ENCODE results near the gene GAGE12J. TPM values are rescaled to one million over a fixed set of nuclear protein-coding genes. Genes with fewer than 3 reads are reported as not detected.
"Not testable (repeated sequence)": the region's sequence is repeated elsewhere in the genome, so short reads cannot be mapped to it uniquely, and the experiment has no call there.

GAGE12J gene
- total RNA-seq, 2 experiments from 2014 or later: not detected

DNA sequence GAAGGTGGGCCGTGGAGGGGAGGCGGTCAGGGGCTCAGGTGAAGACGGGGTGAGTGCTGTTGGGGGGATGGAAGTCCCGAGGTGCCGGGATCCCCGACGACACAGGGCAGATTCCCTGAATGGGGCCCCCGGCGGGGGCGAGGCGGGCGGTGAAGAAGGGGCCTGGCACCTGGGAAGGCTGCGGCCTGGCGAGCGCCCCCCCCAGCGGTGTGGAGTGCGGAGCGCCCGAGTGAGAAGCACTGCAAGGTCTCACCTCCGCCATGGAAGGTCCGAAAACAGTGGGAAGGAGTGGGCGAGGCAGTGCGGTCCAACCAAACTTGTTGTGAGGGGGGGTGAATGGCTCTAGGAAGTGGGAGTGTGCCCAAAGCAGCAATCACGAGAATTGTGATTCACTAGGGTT lies 19.6 kb downstream of the GAGE12J start:
- H3K9me2 ChIP-seq (ENCODE audit: insufficient read depth, low read length); H3K27ac ChIP-seq (ENCODE audit: low read depth, low read length, poor library complexity, severe bottlenecking); H3K9me3 ChIP-seq (ENCODE audit: low read length); BruUV-seq (replicated peaks); H3K4me2 ChIP-seq (ENCODE audit: low read length); intact Hi-C loops (cut with micrococcal nuclease; ENCODE audit: unreplicated experiment); H3K4me1 ChIP-seq (ENCODE audit: insufficient read depth, low read length, poor library complexity, severe bottlenecking); H3K79me2 ChIP-seq (ENCODE audit: insufficient read depth, low read depth, low read length); DNase-seq (ENCODE audit: low spot score); H4K20me1 ChIP-seq (ENCODE audit: insufficient read depth, low read length); H3K4me3 ChIP-seq (ENCODE audit: low read depth, low read length, poor library complexity, severe bottlenecking); POLR2A ChIA-PET; CTCF ChIA-PET (ENCODE audit: unreplicated experiment); H3K36me3 ChIP-seq (ENCODE audit: insufficient read depth, low read length); H2AFZ ChIP-seq (ENCODE audit: low read length): not testable (repeated sequence)

DNA sequence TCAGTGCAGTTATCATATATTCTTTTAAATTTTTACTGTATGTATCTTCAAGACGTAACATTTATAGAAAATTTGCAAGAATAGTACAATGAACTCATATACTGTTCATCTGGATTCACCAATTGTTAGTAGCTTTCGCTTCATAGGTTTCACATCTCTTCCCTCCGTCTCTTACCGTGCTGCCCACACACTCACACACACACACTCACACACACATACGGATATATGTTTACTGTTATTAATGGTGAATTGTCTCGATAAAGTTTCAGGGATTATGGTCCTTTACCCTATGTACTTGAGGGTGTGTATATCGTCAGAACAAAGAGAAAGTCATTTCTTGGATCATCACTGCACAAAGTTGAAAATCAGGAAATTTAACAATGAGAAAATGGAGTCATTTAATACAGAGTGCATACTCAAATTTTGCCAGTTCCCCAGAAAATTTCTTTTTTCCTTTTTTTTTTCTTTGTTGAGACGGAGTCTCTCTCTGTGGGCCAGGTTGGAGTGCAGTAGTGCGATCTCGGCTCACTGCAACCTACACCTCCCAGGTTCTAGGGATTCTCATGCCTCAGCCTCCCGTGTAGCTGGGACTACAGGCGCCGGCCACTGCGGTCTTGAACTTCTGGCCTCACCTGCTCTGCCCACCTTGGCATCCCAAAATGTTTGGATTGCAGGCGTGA lies 22.8 kb downstream of the GAGE12J start:
- H3K27ac ChIP-seq (ENCODE audit: low read depth, low read length, poor library complexity, severe bottlenecking); H3K4me2 ChIP-seq (ENCODE audit: low read length); H3K36me3 ChIP-seq (ENCODE audit: insufficient read depth, low read length); H3K4me3 ChIP-seq (ENCODE audit: low read depth, low read length, poor library complexity, severe bottlenecking); H2AFZ ChIP-seq (ENCODE audit: low read length); H3K79me2 ChIP-seq (ENCODE audit: insufficient read depth, low read depth, low read length); intact Hi-C loops (cut with micrococcal nuclease; ENCODE audit: unreplicated experiment); DNase-seq (ENCODE audit: low spot score); H3K9me3 ChIP-seq (ENCODE audit: low read length); CTCF ChIA-PET (ENCODE audit: unreplicated experiment); H3K9me2 ChIP-seq (ENCODE audit: insufficient read depth, low read length); H4K20me1 ChIP-seq (ENCODE audit: insufficient read depth, low read length); POLR2A ChIA-PET; H3K4me1 ChIP-seq (ENCODE audit: insufficient read depth, low read length, poor library complexity, severe bottlenecking); BruUV-seq (replicated peaks): not testable (repeated sequence)

DNA sequence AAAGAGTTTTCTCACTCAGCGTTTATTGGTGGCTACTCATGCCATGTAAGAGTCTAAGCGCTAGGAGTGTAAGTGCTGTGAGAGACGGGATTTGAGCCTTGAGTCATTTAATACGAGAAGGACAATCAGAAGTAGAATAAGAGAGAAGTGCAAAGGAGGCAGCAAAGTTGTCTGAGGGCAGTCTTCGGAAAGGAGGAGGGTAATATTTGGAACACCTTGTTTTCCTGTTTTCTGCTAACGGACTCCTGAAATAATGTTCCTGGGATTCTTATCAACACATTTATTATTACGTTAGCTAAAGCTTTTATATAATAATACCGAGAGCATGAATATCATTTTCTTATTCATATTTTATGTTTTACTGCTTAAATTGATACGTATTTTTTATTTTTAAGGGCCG lies 23.6 kb downstream of the GAGE12J start:
- intact Hi-C loops (cut with micrococcal nuclease; ENCODE audit: unreplicated experiment); H2AFZ ChIP-seq (ENCODE audit: low read length); BruUV-seq (replicated peaks); CTCF ChIA-PET (ENCODE audit: unreplicated experiment); DNase-seq (ENCODE audit: low spot score); H3K79me2 ChIP-seq (ENCODE audit: insufficient read depth, low read depth, low read length); H3K4me3 ChIP-seq (ENCODE audit: low read depth, low read length, poor library complexity, severe bottlenecking); H4K20me1 ChIP-seq (ENCODE audit: insufficient read depth, low read length); H3K4me2 ChIP-seq (ENCODE audit: low read length); H3K9me3 ChIP-seq (ENCODE audit: low read length); H3K36me3 ChIP-seq (ENCODE audit: insufficient read depth, low read length); H3K9me2 ChIP-seq (ENCODE audit: insufficient read depth, low read length); H3K27ac ChIP-seq (ENCODE audit: low read depth, low read length, poor library complexity, severe bottlenecking); H3K4me1 ChIP-seq (ENCODE audit: insufficient read depth, low read length, poor library complexity, severe bottlenecking); POLR2A ChIA-PET: not testable (repeated sequence)

DNA sequence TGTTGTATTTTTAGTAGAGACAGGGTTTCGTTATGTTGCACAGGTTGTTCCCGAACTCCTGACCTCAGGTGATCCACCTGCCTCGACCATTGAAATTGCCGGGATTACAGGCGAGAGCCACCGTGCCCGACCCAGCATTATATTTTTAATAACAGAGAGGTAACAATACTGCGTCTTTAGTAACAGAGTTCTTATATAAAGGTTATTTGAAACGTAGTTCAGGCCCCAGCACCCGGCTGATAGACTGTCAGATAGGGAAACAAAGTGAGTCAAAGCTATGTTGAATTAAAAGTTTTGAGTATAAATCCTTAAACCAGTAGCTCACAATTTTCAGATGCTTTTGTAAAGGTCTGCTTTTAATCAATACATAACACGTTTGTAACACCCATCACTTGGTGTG lies 24.3 kb downstream of the GAGE12J start:
- H3K9me2 ChIP-seq (ENCODE audit: insufficient read depth, low read length); H3K9me3 ChIP-seq (ENCODE audit: low read length); H3K4me3 ChIP-seq (ENCODE audit: low read depth, low read length, poor library complexity, severe bottlenecking); H3K36me3 ChIP-seq (ENCODE audit: insufficient read depth, low read length); H2AFZ ChIP-seq (ENCODE audit: low read length); CTCF ChIA-PET (ENCODE audit: unreplicated experiment); DNase-seq (ENCODE audit: low spot score); H4K20me1 ChIP-seq (ENCODE audit: insufficient read depth, low read length); BruUV-seq (replicated peaks); H3K4me2 ChIP-seq (ENCODE audit: low read length); H3K4me1 ChIP-seq (ENCODE audit: insufficient read depth, low read length, poor library complexity, severe bottlenecking); H3K79me2 ChIP-seq (ENCODE audit: insufficient read depth, low read depth, low read length); intact Hi-C loops (cut with micrococcal nuclease; ENCODE audit: unreplicated experiment); POLR2A ChIA-PET; H3K27ac ChIP-seq (ENCODE audit: low read depth, low read length, poor library complexity, severe bottlenecking): not testable (repeated sequence)

Other genes starting within 250 kb of the GAGE12J start
- gene PRAF2, start 248.0 kb upstream of the GAGE12J start, total RNA-seq (2014; rRNA removed; shearing (Covaris generic)): 2.3 and 8.1 TPM in 2 replicates
- gene PRAF2, start 248.0 kb upstream of the GAGE12J start, total RNA-seq (2022): 17.5 and 20.3 TPM in 2 replicates
- gene WDR45, start 242.2 kb upstream of the GAGE12J start, total RNA-seq (2014; rRNA removed; shearing (Covaris generic)): 32.4 and 37.6 TPM in 2 replicates
- gene WDR45, start 242.2 kb upstream of the GAGE12J start, total RNA-seq (2022): 46.2 and 48.7 TPM in 2 replicates
- 18.8 and 27.5 TPM in 2 replicates for gene GPKOW, start 198.3 kb upstream of the GAGE12J start, total RNA-seq (2014; rRNA removed; shearing (Covaris generic))
- gene GPKOW, start 198.3 kb upstream of the GAGE12J start, total RNA-seq (2022): 16.8 and 17.7 TPM in 2 replicates
- gene MAGIX, start 159.3 kb upstream of the GAGE12J start, total RNA-seq (2014; rRNA removed; shearing (Covaris generic)): 0.85 and 1.0 TPM in 2 replicates
- 1.1 and 1.7 TPM in 2 replicates for gene MAGIX, start 159.3 kb upstream of the GAGE12J start, total RNA-seq (2022)
- gene PLP2, start 150.1 kb upstream of the GAGE12J start, total RNA-seq (2014; rRNA removed; shearing (Covaris generic)): 16.7 and 21.2 TPM in 2 replicates
- gene PLP2, start 150.1 kb upstream of the GAGE12J start, total RNA-seq (2022): 54.3 and 56.9 TPM in 2 replicates
- 9.9 and 10.6 TPM in 2 replicates for gene PRICKLE3, start 135.7 kb upstream of the GAGE12J start, total RNA-seq (2014; rRNA removed; shearing (Covaris generic))
- 11.0 and 16.7 TPM in 2 replicates for gene PRICKLE3, start 135.7 kb upstream of the GAGE12J start, total RNA-seq (2022)
- 0.79 and 2.3 TPM in 2 replicates for gene SYP, start 121.8 kb upstream of the GAGE12J start, total RNA-seq (2014; rRNA removed; shearing (Covaris generic))
- 2.3 and 2.9 TPM in 2 replicates for gene SYP, start 121.8 kb upstream of the GAGE12J start, total RNA-seq (2022)
- not detected in 2 replicates for gene CACNA1F, start 88.7 kb upstream of the GAGE12J start, total RNA-seq (2014; rRNA removed; shearing (Covaris generic))
- gene CACNA1F, start 88.7 kb upstream of the GAGE12J start, total RNA-seq (2022): not detected in 2 replicates
- gene CCDC22, start 86.6 kb upstream of the GAGE12J start, total RNA-seq (2014; rRNA removed; shearing (Covaris generic)): not detected in 2 replicates
- gene CCDC22, start 86.6 kb upstream of the GAGE12J start, total RNA-seq (2022): 10.8 and 13.7 TPM in 2 replicates
- 0.06 TPM in 1 of 2 replicates, not detected in the other for gene FOXP3, start 57.3 kb upstream of the GAGE12J start, total RNA-seq (2014; rRNA removed; shearing (Covaris generic))
- 0.57 and 0.59 TPM in 2 replicates for gene FOXP3, start 57.3 kb upstream of the GAGE12J start, total RNA-seq (2022)
- 5.1 and 11.8 TPM in 2 replicates for gene PPP1R3F, start 52.2 kb upstream of the GAGE12J start, total RNA-seq (2014; rRNA removed; shearing (Covaris generic))
- 5.3 and 5.5 TPM in 2 replicates for gene PPP1R3F, start 52.2 kb upstream of the GAGE12J start, total RNA-seq (2022)
- not detected in 2 replicates for gene GAGE10, start 18.4 kb upstream of the GAGE12J start, total RNA-seq (2014; rRNA removed; shearing (Covaris generic))
- gene GAGE10, start 18.4 kb upstream of the GAGE12J start, total RNA-seq (2022): not detected in 2 replicates
- not detected in 2 replicates for gene GAGE13, start 9.5 kb downstream of the GAGE12J start, total RNA-seq (2014; rRNA removed; shearing (Covaris generic))
- not detected in 2 replicates for gene GAGE13, start 9.5 kb downstream of the GAGE12J start, total RNA-seq (2022)
- not detected in 2 replicates for gene GAGE12C, start 210.1 kb downstream of the GAGE12J start, total RNA-seq (2014; rRNA removed; shearing (Covaris generic))
- not detected in 2 replicates for gene GAGE12C, start 210.1 kb downstream of the GAGE12J start, total RNA-seq (2022)
- gene GAGE12D, start 219.7 kb downstream of the GAGE12J start, total RNA-seq (2014; rRNA removed; shearing (Covaris generic)): not detected in 2 replicates
- gene GAGE12D, start 219.7 kb downstream of the GAGE12J start, total RNA-seq (2022): not detected in 2 replicates
- gene GAGE12E, start 229.3 kb downstream of the GAGE12J start, total RNA-seq (2014; rRNA removed; shearing (Covaris generic)): not detected in 2 replicates
- gene GAGE12E, start 229.3 kb downstream of the GAGE12J start, total RNA-seq (2022): not detected in 2 replicates
- gene GAGE12F, start 238.8 kb downstream of the GAGE12J start, total RNA-seq (2014; rRNA removed; shearing (Covaris generic)): not detected in 2 replicates
- not detected in 2 replicates for gene GAGE12F, start 238.8 kb downstream of the GAGE12J start, total RNA-seq (2022)
- not detected in 2 replicates for gene GAGE12G, start 248.4 kb downstream of the GAGE12J start, total RNA-seq (2014; rRNA removed; shearing (Covaris generic))
- gene GAGE12G, start 248.4 kb downstream of the GAGE12J start, total RNA-seq (2022): not detected in 2 replicates

Data from OCI-LY7 (cell line).